IPS-NIHi11 (cell line): ENCODE measurements around the gene CD6.
"Not testable (repeated sequence)": the region's sequence is repeated elsewhere in the genome, so short reads cannot be mapped to it uniquely, and the experiment has no call there.

Experiments
- DNase-seq: peaks from one replicate; pipeline ENCODE4 v3.0.0; 2012; ENCODE audit warnings: mixed read lengths, low spot score

The CD6 gene

DNA sequence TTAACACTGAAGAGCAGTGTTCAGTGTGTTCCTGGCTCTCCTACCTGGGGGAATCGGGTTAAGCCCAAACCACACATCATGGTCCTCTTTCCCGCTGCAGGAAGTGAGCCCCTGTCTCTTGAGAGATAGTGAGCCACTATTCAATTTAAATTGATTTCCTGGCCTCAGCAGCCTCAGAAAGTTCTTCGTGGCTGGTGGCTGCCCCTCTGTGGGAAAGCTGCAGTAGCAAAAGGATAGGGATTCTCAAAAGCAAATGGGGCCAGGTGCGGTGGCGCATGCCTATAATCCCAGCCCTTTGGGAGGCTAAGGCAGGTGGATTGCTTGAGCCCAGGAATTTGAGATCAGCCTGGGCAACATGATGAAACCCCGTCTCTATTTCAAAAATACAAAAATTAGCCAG, 81.7 kb downstream of the CD6 start:
- DNase-seq: no peak

- no peak for DNase-seq
Observed at GRCh38 chr11:61054513-61054912, 83.0 kb downstream of the CD6 start.

DNA sequence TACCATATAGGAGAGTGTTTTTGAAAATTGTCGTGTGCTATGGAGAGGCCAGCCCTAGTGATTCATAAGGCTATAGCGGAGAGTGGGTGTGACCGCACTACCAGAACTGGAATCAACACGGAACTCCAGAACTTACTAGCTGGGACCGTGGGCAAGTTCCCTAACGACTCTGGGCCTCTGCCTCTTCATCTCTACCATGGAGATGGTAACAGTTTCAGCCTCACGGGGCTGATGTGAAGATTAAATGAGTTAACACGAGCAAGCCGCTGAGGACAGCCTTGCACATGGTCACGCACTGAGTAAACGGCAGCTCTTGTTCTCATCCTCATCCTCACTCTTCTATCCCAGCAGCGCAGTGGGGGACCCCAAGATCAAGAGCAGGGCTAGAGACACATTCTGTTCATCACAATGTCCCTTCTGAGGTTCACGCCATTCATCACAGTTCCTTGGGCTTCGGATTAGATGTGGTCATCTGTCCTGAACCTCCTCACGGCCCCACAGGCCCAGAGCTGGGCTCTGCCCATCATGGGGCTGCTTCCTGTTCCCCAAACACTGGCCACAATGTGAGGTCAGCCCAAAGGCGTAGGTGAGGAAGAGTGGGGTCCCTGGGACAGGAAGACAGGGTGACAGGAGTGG, 83.6 kb downstream of the CD6 start:
- DNase-seq: no peak

DNA sequence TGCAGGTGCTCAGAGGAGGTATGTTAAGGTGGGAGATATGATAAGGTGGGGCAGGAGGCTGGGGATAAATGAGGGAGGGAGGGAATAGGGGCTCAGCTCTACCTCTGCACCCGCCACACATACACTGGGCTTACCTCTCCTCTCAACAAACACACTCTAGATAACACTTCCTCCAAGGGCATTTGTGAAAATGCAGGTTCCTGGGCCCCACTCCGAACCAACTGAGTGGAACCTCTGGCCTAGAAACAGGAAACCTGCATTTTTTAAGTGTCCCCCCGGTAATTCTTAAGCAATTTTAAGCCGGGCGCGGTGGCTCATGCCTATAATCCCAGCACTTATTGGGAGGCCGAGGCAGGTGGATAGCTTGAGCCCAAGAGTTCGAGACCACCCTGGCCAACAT, 84.3 kb downstream of the CD6 start:
- no peak for DNase-seq

DNA sequence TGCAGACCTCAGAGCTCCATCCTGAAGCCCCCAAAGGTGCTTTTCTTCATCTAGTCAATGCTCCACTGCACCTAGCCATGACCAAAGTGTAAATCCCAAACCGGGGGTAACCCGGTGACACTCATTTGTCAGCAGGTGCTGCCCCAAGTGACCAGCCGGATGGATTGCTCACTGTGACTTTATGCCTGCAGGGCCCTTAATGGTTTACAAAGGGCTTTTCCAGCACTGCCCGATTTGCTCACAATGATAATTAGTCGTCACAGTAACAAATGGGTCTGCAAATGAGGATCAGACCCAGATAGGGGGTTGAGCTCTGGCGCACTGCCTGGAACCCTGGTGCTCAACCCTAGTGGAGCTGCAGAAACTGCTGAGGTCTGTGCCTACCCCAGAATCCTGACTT, 85.1 kb downstream of the CD6 start:
- no peak for DNase-seq

GRCh38 chr11:61056981-61057380, 85.5 kb downstream of the CD6 start:
- no peak for DNase-seq

GRCh38 chr11:61057615-61058014, 86.1 kb downstream of the CD6 start:
- DNase-seq: no peak

DNA sequence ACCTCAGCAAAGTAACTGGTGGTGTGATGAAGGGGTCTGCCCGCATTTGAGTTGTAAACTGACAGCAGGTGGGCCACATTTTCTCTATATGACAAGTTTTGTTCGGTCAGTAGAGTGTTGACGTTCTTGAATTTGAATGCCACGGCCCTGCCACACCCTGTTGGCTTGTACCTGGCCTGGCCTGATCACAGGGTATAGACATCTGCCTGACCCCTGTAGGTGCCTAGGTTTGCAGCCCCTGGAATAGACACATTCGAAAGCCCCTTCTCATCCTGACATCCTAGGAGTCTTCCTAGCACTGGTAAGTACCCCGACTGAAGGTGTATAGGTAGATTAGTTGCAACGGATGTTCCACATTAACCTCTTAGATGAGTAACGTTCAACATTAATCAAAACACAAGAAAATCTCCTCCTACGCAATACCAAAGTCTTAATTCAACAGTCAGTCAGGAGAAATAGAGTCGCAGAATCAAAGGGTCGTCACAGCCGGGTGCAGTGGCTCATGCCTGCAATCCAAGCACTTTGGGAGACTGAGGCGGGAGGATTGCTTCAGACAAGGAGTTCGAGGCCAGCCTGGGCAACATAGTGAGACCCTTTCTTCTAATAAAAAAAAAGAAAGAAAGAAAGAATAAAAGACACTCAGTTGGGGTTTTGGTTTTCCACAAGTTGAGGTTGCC, 87.2 kb downstream of the CD6 start:
- no peak for DNase-seq

DNA sequence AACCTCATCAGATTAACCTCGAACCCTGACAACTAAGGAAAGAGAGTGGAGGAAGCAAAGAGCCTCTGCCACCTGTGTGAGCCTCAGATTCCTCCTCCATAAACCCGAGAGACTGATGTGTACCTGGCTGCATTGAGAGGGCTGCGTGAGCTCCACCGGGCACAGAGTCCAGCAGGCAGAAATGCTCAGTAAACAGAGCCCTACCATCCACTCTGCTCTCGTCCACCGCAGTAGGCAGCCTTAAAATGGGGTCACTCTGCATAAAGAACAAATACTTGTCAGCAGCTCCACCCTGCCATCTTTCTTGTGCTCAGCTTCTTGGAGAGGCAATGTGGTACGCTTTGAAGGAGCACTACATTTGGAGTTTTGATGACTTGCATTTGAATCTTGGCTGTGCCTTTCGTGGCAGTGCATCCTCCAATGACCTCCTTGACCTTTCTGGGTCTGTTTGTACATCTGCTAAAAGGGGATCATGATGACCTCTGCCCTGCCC, 87.8 kb downstream of the CD6 start:
- DNase-seq: no peak

- no peak for DNase-seq
Observed at GRCh38 chr11:61061081-61061826, 89.8 kb downstream of the CD6 start.

DNA sequence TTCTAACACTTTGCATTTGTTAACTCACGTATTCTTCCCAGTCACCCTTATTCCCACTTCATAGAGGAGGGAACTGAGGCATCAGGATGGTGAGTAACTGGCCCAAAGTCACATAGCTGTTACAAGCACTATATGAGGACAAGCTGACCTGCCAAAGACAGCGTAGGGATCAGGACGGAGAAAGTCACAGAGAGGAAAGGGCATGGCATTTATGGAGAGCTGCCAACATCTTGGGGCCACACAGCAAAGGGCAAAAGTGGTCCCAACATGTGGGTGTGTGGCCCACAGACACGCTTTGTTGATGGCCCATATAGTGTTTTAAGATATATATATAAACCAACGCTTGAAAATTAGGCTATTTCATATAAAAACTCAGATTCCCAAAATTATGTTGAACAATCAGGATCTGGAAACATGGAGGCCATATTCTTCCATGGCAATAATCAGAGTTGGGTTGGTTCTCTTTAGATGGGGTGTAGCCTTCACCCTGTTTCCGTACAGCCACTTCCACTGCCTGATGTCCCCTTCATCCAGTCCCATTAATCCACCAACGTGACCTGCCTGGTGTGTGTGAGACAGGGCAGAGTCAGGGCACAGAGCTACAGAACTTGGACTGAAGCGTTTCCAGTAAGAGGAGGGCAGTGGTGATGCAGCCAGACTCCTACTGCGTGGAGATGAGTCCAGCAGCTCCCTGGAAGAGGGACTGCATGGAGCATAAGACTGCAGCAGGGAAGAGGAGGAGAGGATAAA, 90.9 kb downstream of the CD6 start:
- DNase-seq: no peak

DNA sequence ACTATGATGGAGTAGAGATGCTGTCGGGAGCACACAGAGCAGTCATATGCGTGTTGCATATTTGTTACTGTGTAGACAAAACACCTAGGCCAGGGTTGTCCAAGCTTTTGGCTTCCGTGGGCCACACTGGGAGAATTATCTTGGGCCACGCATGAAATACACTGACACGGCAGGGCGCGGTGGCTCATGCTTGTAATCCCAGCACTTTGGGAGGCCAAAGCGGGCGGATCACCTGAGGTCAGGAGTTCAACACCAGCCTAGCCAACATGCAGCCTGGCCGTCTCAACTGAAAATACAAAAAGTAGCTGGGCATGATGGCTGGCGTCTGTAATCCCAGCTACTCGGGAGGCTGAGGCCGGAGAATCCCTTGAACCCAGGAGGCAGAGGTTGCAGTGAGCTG, 93.8 kb downstream of the CD6 start:
- not testable (repeated sequence) for DNase-seq

- DNase-seq: no peak
Observed at GRCh38 chr11:61065955-61066638, 94.6 kb downstream of the CD6 start.

- no peak for DNase-seq
Observed at GRCh38 chr11:61066645-61067044, 95.2 kb downstream of the CD6 start.

DNA sequence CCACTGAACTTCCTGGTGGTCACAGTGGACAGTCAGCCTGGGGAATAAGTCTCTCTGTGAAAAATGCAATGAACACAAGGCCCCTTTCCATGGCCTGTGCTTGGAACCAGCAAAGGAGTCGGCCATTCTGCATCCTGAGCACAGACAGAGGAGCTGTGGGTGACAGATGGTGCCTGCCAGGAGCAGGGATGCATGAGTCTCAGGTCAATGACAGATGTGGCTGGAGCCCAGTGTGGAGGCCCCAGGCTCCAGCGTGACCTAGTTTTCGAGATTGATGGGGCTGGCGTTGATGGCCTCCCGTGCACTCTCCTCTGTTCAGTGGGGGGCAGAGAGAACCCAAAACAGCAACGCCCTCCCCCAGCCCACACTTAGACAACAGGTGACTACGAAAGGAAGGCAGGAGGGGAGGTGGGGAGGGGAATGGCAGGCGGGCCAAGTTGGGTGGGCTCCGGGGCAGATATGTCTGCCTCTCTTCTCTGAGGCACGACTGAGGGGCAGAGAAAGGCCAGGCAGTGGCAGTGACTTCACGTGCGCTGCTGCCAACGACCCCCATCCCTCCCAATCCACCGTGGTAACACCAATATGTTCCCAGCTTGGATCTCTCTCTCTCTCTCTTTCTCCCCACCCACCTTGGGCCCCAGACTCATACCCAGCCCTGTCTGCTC, 96.4 kb downstream of the CD6 start:
- DNase-seq: no peak

DNA sequence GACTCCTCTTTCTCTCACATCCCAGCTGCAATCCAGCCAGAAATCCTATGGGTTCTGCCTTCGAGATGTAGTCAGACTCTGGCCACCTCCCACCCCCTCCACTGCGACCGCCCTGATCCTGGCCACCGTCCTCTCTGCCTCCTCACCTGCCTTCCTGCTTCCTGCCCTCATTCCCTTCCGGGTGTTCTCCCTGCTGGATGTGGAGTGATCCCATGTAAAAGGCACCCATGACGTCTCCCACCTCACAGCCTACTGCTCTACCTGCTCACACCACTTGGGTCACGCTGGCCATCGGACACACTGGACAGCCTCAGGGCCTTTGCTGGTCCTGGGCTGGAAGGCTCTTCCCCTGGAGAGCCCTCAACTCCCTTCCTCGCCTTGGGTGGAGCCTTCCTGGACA, 97.1 kb downstream of the CD6 start:
- no peak for DNase-seq

- DNase-seq: no peak
Observed at GRCh38 chr11:61069427-61069826, 97.9 kb downstream of the CD6 start.
